A673 (cell line): ENCODE measurements around the gene PPP1R3G.

ENCODE experiments used
- EZH2 ChIP-seq: fragments of 200-600 bp; sonication (generic); IDR thresholded peaks from 2 replicates; pipeline ENCODE4 v1.6.1; 2017; ENCODE audit warnings: borderline replicate concordance, low read depth, mild to moderate bottlenecking, mixed read lengths, antibody characterized with exemption, low read length; ENCODE audit not compliant: poor library complexity, severe bottlenecking
- TF ChIP-seq, protein P1 (sequence below): fragments of 300-800, 200-600 bp; sonication (generic); conservative IDR thresholded peaks from 2 replicates; pipeline ENCODE4 v1.5.1; 2017; ENCODE audit warnings: low read depth, mild to moderate bottlenecking, antibody characterized with exemption, low read length, moderate library complexity, mixed read lengths

DNA sequence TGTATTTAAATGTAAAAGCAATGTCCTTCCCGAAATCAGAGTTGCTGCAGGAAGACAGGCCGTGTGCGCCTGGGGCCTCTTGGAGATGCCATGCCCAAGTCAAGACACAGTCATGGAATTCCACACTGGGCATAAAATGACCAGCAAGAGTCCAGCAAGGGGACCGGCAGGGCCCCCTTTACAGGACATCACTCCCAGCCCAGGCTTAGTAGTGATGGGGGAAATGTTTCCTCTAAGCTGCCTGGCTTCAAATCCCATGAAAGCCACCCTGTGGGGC is 1.9 kb upstream of the PPP1R3G start:
- TF ChIP-seq, protein P1, sequence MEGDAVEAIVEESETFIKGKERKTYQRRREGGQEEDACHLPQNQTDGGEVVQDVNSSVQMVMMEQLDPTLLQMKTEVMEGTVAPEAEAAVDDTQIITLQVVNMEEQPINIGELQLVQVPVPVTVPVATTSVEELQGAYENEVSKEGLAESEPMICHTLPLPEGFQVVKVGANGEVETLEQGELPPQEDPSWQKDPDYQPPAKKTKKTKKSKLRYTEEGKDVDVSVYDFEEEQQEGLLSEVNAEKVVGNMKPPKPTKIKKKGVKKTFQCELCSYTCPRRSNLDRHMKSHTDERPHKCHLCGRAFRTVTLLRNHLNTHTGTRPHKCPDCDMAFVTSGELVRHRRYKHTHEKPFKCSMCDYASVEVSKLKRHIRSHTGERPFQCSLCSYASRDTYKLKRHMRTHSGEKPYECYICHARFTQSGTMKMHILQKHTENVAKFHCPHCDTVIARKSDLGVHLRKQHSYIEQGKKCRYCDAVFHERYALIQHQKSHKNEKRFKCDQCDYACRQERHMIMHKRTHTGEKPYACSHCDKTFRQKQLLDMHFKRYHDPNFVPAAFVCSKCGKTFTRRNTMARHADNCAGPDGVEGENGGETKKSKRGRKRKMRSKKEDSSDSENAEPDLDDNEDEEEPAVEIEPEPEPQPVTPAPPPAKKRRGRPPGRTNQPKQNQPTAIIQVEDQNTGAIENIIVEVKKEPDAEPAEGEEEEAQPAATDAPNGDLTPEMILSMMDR: no peak
- no peak for TF ChIP-seq EZH2
